HG02852 (cell line): ENCODE measurements around the gene PBX1.

Experiments used
- ATAC-seq: cut with Tn5 transposase; IDR thresholded peaks from one replicate; pipeline ENCODE4 v1.9.1; 2021; ENCODE audit warnings: mild to moderate bottlenecking, moderate library complexity; ENCODE audit not compliant: unreplicated experiment

Gene PBX1

DNA sequence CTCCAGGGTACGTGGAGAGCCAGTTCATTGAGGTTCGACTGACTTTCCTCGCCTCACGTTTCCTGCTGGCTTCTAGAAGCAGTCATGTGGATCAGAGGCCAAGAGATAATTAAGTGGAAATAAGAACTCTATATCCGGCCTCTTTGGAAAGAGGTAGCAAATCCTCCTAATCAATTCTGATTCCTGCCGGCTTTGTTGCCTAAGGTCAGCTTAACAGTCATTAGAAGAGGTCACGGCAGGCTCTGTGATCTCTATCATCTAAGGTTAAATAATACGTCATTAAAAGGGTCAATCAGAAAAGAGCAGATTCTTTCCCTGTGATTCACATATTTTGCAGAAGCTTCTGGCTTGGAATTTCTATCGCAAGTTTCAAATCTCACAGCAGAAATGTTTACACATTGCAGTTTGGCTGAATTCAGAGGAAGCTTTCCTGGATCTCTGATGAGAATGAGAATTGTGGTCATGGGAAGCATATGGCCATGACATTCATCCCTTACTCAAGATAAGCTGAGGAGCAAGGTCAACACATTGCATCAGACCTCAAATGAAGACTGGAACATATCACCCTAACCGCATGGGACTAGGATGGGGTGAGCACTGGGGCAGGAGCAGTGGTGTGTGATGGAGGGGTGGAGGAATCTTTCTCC lies 189.4 kb downstream of the PBX1 start:
- ATAC-seq, result no peak

DNA sequence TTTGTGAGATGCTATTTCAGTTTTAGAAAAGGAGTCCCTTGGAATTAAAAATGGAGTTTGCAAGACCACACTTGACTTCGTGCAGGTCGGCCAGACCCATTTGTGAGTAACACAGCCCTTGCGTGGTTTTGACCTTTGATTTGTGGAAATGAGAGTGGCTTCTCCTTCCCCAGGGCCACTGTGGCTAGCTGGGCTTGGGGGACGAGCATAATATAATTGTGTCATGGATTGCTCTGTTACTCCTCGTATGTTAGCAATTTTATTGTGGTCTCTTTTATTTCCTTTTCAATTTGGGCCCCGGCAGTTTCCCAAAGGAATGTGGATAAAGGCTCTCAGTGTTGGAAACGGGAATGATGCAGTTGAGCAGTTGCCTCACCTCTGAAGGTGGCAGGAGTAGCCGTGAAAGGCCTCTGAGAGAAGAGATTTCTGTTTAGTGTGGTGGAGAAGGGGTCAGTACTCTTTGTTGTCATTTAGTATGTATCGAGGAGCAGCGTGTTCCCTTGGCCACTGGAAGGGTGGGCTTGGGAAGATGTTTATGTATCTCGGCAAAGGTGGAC lies 194.6 kb downstream of the PBX1 start:
- no peak for ATAC-seq

DNA sequence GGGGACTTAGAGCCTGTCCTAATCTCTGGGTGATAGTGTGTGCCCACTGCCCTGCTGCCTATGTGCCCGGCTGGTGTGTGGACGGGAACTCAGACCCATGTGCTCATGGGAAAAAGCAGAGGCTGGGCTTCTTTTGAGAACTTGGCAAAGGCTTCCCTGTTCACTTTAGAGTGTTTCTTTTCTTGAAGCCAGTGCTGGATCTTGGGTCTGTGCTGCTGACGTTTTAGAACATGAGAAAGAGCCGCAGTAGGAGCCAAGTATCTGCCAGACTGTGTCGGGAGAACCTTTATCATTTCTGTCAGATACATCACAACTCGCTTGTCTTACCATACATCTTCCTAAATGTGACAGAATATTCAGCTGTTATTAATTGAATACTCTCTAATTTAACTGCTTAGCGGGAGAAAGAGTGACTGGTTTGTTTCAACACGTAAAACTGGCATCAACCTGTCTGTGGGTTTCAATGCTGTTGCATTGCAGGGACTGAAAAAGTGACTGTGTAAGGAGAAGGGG lies 195.2 kb downstream of the PBX1 start:
- no peak for ATAC-seq

DNA sequence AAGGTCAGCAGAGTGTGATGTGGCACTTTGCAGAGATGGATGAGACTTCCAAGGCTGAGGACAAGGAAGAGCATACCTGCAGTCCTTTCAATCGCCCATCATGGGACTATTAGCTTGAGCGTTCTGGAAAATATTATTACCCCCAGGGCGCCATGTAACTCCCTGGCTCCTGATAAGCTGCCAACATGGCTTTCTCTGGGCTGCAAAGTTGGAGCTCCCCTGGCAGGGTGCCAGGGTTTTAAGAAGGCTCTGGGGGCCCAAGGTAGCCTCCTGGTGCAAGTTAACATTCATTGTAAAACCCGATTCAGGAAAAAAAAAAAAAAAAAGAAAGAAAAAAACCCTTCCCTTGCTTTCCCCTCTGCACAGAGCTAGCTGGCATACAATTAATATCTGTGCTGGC lies 196.7 kb downstream of the PBX1 start:
- ATAC-seq, result no peak

DNA sequence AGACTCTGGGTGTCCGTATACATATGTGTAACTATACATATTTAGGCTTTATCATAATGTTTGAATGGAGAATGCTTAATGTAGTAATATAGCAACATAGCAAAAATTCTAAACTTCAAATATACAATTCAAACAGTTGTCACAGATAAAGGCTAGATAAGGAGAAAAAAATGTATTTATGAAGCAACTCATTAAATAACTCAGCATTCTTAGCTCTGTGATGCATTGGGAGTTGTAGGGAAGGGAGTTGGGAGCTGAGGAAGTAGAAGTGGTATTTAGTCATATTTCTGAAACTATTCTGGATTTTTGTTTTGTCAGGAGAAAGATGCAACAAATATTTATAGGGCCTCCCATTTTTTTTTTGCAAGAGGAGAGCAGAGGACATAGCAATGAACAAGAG lies 197.8 kb downstream of the PBX1 start:
- ATAC-seq, result no peak

DNA sequence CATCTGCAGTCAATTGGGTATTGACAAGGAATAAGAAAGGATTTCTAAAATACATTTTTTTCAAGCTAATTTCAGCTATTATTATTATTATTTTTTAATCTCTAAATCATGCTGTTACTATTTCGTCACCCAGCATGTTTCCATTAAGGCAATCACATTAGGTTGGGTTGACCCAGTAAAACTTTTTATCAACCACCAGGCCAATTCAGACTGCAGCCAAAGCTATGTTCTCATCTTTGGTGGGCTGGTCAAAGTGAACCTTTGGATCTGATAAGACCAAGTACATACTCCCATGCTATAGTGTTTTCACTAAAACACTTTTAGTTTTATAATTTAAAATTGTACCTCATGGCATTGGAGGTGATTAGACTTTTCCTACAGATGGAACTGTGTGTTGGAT lies 198.6 kb downstream of the PBX1 start:
- ATAC-seq, result no peak

DNA sequence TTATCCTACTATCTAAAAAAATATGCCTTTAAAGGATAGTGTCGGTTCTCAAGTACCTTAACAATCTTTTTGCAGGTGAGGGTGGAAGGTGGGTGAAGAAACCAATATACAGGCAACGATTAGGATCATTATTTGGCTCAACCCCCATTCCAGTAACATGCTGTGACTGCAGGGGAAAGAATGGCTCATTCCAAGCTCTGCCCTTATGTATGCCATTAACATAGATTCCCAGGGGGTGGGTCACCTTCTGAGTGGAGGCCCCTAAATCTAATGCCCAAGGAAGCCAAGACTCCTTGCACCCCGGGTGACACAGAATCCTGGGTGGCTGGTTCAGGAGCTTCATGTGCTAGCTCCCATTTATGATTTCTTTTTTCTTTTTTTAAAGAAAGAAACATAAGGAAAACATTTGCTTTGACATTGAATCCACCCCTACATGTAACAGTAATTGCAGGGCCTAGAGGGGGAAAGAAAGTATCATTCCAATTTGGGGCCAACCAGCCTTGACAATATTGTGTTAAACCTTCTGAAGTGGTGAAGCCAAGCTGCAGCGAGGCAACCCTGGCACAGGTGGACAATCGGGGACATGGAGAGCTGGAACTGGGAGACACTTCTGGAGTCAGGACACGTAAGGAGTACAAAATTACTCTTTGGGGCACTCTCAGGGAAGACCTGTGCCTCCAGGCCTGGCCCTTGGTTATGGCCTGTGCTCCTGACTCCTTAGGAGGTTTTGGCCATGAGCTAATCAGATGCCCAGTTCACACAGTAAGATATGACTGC lies 200.3 kb downstream of the PBX1 start:
- ATAC-seq, result no peak

DNA sequence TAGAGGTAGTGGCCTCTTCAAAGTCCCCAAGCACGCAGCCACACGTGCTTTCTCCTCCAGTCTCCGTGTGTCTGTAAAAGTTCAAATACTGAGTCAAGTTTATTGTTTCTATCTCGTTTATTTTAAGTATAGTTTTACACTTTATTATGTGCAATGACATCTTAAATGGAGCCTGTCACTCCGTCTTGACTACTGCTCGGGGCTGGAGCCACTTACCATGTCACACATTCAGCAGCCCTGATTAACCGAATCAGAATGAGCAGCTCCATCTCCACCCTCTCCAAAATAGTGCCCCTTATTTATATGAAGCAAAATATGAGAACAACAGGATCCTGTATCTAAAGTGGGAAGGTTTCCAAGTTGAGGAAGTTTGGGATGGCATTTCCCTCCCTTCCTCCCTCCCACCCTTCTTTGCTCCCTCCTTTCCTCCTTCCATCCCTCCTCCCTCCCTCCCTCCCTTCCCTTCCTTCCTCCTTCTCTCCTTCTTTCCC lies 201.0 kb downstream of the PBX1 start:
- ATAC-seq, result no peak

DNA sequence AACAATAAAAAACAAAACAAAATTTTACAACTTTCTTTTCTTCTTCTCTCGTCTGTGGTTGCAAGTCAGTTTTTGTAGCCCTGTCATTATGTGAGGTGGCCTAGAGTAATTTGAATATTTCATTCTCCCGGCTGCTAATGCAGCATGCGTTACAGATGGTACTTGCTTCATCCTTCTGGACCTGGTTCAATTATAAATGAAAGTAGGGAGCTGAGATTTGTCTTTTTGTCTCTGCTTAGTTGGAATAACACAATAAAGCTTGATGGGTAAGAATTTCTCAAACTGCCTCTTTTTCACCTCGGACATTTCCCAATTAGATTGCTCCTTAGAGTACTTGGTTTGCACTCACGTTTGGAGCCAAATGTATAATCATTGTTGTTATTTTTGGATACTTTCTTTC lies 201.6 kb downstream of the PBX1 start:
- ATAC-seq, result no peak

DNA sequence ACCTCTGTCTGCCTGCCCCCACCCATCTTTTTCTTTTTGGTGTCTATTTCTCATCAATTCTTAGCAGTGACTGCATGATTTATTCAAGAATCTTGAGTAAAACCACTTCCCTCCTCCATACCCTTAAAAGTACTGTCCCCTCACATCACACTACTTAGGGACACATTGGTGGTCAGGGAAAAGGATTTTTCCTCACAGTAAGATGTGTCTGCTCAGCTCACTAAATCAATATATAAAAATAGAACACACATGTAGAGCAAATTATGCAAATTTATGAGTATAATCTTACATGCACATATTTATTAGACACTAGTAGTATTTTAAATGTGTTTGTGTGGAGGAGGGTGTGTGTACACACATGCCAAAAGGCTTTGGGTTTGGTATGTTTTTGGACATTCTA lies 202.0 kb downstream of the PBX1 start:
- no peak for ATAC-seq

DNA sequence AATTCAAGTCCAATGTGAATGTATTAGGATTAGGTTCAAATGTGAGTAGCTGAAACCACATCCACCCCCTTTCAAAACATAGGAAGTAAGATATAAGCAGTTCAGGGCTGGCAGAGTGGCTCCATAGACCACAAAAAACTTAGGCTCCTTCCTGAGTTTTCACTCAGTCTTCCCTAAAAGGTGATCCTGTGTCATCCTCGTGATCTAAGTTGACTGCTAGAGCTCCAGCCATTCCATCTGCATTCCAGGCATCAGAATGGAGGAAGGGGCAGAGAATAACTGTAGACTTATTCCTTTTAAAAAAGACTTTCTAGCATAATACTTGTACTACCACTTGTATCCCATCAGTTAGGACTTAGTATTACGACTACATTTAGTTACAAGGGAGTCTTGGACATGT lies 204.1 kb downstream of the PBX1 start:
- no peak for ATAC-seq

DNA sequence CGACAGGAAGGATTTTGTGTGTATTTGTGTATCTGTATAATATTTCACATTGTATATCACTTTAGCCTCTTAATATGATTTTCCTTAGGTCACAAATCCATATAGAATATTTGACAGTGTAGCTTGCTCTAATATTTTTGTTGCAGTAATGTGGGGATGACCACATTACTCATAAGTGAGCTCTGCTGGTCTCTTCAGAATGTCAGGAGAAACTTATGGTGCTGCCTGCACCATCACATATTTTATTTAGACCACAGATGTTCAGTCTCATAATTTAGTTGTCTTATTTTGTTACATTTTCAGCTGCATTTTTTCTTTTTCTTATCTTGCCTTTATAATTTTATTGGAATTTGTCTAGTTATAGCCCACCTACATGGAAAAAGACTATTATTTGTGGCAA lies 205.3 kb downstream of the PBX1 start:
- no peak for ATAC-seq

DNA sequence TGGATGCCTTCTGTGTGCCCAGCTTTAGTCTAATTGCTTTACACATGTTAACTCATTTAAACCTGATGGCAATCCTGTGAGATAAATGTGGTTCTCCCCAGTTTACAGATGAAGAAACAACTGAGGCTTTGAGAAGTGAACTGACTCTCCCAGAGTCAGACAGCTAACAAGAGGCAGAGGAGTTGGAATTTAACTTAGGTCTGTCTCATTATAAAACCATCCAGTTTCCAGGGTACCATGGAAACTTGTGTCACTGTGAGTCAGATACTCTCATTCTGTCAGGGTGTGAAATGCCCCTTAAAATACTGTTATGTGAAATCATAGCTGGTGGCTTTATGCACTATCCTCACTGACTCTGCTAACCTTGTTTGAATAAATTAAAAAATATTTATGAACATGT lies 206.6 kb downstream of the PBX1 start:
- ATAC-seq, result no peak

DNA sequence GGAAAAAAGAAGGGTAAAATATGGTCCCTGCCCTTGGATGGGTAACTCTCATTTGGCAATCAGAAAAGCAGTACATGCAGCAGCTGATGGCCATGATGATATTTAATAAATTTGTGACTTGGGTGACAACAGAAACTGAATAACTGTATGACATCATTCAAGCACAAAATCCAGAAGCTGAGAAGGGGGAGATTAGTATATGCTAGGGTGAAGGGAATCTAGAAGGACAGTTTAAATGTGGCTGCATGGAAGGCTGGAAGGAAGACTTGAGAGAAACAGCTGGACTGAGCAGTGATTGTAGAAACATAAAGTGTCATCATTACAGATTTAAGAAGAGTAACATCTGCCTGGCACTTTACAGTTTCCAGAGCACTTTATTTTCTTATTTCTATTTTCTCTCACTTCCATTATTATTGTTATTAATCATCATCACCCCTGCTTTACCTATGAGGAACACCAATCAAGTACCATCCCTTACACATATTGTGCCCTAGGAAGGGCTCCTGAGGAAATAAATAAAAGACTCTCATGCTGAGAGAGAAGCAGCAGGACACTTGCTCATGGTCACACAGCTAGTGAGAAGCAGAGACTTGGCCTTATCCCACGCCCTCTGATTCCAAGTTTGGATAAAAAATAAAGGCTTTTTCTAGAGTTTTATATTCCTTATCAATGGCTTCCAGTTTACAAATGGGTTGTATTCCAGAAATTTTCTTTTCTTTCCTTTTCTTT lies 207.2 kb downstream of the PBX1 start:
- ATAC-seq, result no peak

DNA sequence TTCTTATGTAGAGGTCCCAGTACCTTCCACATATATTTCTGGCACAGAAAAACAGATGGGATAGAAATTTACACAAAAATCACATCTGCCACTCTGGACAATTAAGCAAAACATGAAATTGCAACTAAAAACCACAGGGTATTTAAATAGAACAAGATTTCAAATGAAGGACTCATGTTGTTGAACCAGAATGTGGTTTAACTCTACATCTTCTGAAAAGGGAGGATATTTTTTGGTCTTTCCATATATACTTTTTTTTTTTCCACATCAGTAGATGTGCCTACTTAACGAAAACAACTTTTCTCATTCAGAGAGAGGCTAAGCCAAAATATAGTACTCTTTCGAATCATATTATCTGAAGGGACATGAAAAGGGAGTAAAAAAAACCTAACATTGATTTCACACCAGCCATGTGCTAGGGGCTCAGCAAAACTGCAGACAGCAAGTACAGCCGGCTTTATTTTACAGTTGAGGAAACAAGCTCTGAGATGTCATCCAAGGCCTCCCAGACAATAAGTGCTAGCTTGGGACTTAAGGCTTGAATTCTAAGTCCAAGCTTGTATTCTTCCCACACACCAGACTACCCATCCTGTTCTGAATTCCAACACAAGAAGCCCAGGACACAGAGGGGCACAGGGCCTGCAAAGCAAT lies 208.9 kb downstream of the PBX1 start:
- no peak for ATAC-seq

DNA sequence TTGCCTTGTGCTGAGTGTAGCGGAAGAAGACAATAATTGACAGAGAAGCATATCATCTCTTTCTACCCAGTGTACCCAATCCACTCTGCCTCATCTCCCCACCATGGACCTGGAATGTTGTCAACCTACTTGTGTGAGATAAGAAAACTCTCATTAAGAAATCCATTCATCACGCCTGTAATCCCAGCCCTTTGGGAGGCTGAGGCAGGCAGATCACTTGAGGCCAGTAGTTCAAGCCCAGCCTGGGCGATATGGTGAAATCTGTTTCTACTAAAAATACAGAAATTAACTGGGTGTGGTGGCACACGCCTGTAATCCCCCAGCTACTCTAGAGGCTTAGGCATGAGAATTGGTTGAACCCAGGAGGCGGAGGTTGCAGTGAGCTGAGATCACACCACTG lies 209.6 kb downstream of the PBX1 start:
- ATAC-seq, result no peak

DNA sequence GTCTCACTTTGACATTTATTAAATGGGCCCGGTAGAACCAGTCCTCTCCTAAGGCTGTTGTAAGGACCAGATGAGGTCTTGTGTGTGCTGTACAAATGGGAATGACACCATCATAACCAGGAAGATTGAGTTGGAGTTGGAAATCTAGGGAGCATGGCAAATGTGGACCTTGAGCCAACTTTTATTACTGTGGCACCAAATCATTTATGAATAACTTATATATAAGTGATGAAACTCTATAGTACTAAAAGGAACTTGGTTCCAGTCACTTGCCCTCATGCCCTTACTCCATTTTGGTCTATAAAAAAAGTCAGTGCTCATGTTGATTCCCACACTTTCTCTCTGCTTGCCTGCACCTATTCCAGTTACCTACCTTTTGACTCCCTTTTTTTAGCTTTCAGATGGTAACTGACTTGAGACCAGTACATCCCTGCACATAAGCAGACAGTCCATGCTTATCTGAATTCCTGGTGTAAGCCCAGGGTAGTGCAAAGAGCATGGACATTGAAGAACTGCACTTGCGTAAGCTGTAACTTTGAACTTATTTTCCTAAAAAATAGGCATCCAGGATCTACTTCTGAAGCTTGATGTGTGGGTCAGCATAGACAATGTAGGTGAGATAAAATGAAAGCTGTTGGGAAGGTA lies 210.6 kb downstream of the PBX1 start:
- no peak for ATAC-seq

DNA sequence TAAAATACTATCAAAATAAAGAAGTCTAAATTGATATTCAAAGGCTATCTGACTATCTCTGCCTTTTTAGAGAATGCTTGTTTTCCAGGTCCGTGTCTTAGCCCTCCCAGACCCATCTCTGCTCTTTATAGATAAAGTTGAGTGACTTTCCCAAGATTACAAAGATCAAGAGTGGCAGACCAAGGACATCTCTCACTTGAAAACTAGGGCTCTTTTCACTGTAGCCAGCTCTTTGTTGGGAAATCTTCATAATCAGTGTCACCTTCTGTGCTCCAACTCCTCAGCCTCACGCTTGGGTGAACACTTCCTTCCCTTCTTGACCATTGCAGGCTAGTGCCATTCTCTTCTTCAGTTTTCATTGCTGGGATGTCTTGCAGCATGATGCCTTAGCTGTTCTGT lies 211.1 kb downstream of the PBX1 start:
- no peak for ATAC-seq

DNA sequence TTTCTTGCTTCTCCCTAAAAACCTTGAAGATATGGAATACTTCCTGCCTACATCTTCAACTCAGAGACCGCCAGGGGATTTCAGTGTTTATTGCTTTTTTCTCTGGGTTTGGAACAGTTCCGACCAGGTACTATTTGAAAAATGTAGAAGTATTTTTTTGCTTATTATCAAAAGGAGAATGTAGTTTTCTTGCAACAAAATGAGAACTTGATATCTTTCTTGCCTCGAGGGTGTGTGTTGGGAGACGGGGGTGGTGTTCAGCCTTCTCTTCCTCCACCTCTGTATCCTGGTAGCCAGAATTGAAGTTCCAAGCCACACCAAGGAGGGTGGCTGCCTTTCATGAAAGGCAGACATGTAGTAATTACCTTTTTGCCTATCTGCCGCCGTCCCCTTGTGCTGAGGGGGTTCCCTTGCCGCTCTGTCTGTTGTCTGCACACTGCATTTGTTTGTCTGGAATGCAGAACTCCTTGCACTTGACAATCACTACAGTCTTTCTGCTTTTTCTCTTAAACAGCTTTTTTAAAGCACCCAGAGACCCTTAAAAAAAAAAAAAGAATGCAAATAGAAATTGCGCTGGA lies 212.1 kb downstream of the PBX1 start:
- ATAC-seq, result no peak
